Activated CD8-positive, alpha-beta T cell treated with anti-CD3 and anti-CD28 coated beads for 36 hours (primary cell): ENCODE measurements around the gene DHX8. TPM values are rescaled to one million over a fixed set of nuclear protein-coding genes. Genes with fewer than 3 reads are reported as not detected.
"Not testable (repeated sequence)": the region's sequence is repeated elsewhere in the genome, so short reads cannot be mapped to it uniquely, and the experiment has no call there.

Source experiments
- ATAC-seq: fragments of 200-7000 bp; cut with Tn5 transposase; one replicate; pipeline ENCODE4 v1.10.0; 2021; ENCODE audit warnings: mild to moderate bottlenecking, moderate library complexity
- CTCF ChIA-PET: fragments of 350-600 bp; sonication (Branson Sonifier 250); formaldehyde crosslinking; loops from one replicate; lab custom pipeline; 2021; ENCODE audit warnings: antibody characterized with exemption; lab: Charles Lee
- POLR2A ChIA-PET: fragments of 350-600 bp; sonication (Branson Sonifier 250); formaldehyde crosslinking; loops from one replicate; lab custom pipeline; 2021; ENCODE audit warnings: antibody characterized with exemption; lab: Charles Lee
- DNase-seq: peaks from one replicate; pipeline ENCODE4 v3.0.0-alpha.2; 2020
- H3K27ac Mint-ChIP-seq: one replicate; pipeline ENCODE4 v1.8.0; 2021; ENCODE audit warnings: mild to moderate bottlenecking, mixed read lengths
- H3K27me3 Mint-ChIP-seq: one replicate; pipeline ENCODE4 v1.8.0; 2021; ENCODE audit warnings: mixed read lengths
- H3K36me3 Mint-ChIP-seq: one replicate; pipeline ENCODE4 v1.8.0; 2021; ENCODE audit warnings: low read depth, mixed read lengths
- H3K4me1 Mint-ChIP-seq: one replicate; pipeline ENCODE4 v1.8.0; 2021; ENCODE audit warnings: low read depth, mixed read lengths
- H3K4me3 Mint-ChIP-seq: one replicate; pipeline ENCODE4 v1.8.0; 2021; ENCODE audit warnings: mild to moderate bottlenecking, moderate library complexity, mixed read lengths
- H3K9me3 Mint-ChIP-seq: one replicate; pipeline ENCODE4 v1.8.0; 2021; ENCODE audit warnings: mixed read lengths
- CTCF ChIP-seq: fragments of 200-600 bp; IDR thresholded peaks from one replicate; pipeline ENCODE4 v1.8.0; 2022; ENCODE audit warnings: antibody characterized with exemption, mild to moderate bottlenecking
- intact Hi-C: fragments of 100-400 bp; cut with micrococcal nuclease; formaldehyde crosslinking; loops from one replicate; pipeline ENCODE4 v1.10.0; 2022
- total RNA-seq, 2 experiments: library from RNA; stranded (reverse); gene quantifications; one replicate each; pipeline ENCODE4 v1.2.3, GENCODE V29; 2021

The DHX8 gene
- total RNA-seq, 2 experiments from 2014 or later, result 43.0 to 45.1 TPM

- H3K27ac Mint-ChIP-seq, result no peak overlapping the region
- H3K4me3 Mint-ChIP-seq, result no peak overlapping the region
- intact Hi-C loops, result no loop called here
- H3K27me3 Mint-ChIP-seq, result peaks cover 5% of the 10 kb centered on the region
- ChIA-PET CTCF (interaction anchor here (0.8 to 1.9 kb wide), 4 partner anchors 22 to 127 kb away, joined by 3 to 4 read pairs (median 3); partner anchors contain the start of gene DHX8), POLR2A (interaction anchor here (0.9 kb wide), 1 partner anchor 56 kb away, joined by 4 read pairs; no protein-coding TSS in a partner anchor)
- no peak for DNase-seq
- no peak for ATAC-seq
- TF ChIP-seq CTCF, result no peak
- H3K36me3 Mint-ChIP-seq, result no peaks in the 10 kb centered on the region
- H3K4me1 Mint-ChIP-seq, result peaks cover 9% of the 10 kb centered on the region
- H3K9me3 Mint-ChIP-seq, result no peaks in the 10 kb centered on the region
These were observed 22.6 kb upstream of the DHX8 start for GRCh38 chr17:43461185-43461584.

GRCh38 chr17:43462569-43462968 lies 21.2 kb upstream of the DHX8 start:
- H3K27me3 Mint-ChIP-seq, H3K36me3 Mint-ChIP-seq, DNase-seq, ATAC-seq, H3K4me1 Mint-ChIP-seq, POLR2A ChIA-PET, H3K9me3 Mint-ChIP-seq, intact Hi-C loops, H3K4me3 Mint-ChIP-seq, H3K27ac Mint-ChIP-seq: not testable (repeated sequence)
- CTCF ChIA-PET, result interaction anchor here (1.4 kb wide), 1 partner anchor 21 kb away, joined by 3 read pairs; the partner anchor contains the start of gene DHX8

- Mint-ChIP-seq H3K27me3 (peaks cover 2% of the 10 kb centered on the region), H3K4me3 (no peak overlapping the region), H3K4me1 (peaks cover 2% of the 10 kb centered on the region), H3K9me3 (no peaks in the 10 kb centered on the region), H3K36me3 (no peaks in the 10 kb centered on the region), H3K27ac (no peak overlapping the region)
- no peak for DNase-seq
- no peak for ATAC-seq
- TF ChIP-seq CTCF, result no peak
- CTCF ChIA-PET, result interaction anchor here (1.4 kb wide), 1 partner anchor 21 kb away, joined by 3 read pairs; the partner anchor contains the start of gene DHX8
- intact Hi-C loops, result no loop called here
- POLR2A ChIA-PET, result interaction anchor here (0.6 kb wide), 1 partner anchor 10 kb away, joined by 3 read pairs; no protein-coding TSS in a partner anchor
These were observed 20.5 kb upstream of the DHX8 start for GRCh38 chr17:43463241-43463640.

- ChIA-PET CTCF (interaction anchor here (1.1 kb wide), 1 partner anchor 20 kb away, joined by 5 read pairs; the partner anchor contains the start of gene DHX8), POLR2A (no interaction called here)
- Mint-ChIP-seq H3K27ac (no peak overlapping the region), H3K27me3 (peaks cover 2% of the 10 kb centered on the region), H3K36me3 (no peaks in the 10 kb centered on the region), H3K4me3 (no peak overlapping the region), H3K4me1 (no peaks in the 10 kb centered on the region), H3K9me3 (no peaks in the 10 kb centered on the region)
- no peak for ATAC-seq
- intact Hi-C loops, result no loop called here
- no peak for TF ChIP-seq CTCF
- DNase-seq, result no peak
These were observed 19.7 kb upstream of the DHX8 start for GRCh38 chr17:43464046-43464445.

- no peak overlapping the region for H3K27ac Mint-ChIP-seq
- ATAC-seq (no peak), DNase-seq (no peak)
- CTCF ChIA-PET, result interaction anchor here (1.0 to 1.4 kb wide), 2 partner anchors 19 to 71 kb away, joined by 3 to 4 read pairs; partner anchors contain the start of gene DHX8
- H3K27me3 Mint-ChIP-seq, result peaks cover 2% of the 10 kb centered on the region
- intact Hi-C loops, result no loop called here
- POLR2A ChIA-PET, result no interaction called here
- H3K36me3 Mint-ChIP-seq, result no peaks in the 10 kb centered on the region
- no peaks in the 10 kb centered on the region for H3K9me3 Mint-ChIP-seq
- TF ChIP-seq CTCF, result no peak
- H3K4me3 Mint-ChIP-seq, result no peak overlapping the region
- H3K4me1 Mint-ChIP-seq, result no peaks in the 10 kb centered on the region
These were observed 18.7 kb upstream of the DHX8 start for GRCh38 chr17:43465049-43465448.
